ENCODE data around the gene ADGRG6. TPM values are rescaled to one million over a fixed set of nuclear protein-coding genes. Genes with fewer than 3 reads are reported as not detected.

Gene ADGRG6
- total RNA-seq, 2 donors from 2014 or later, result 7.5 to 38.6 TPM

- intact Hi-C loops (cut with DNase I), result no loop called here
- DNase-seq, result no peak
- TF ChIP-seq POLR2A (IDR thresholded peaks at IDR 0.05) (no peak), CTCF (IDR thresholded peaks at IDR 0.05) (no peak)
- Histone ChIP-seq H3K36me3 (replicated peaks in 1 of 2; ENCODE audit: insufficient read depth in 1 of 2, low read depth in 2 of 2) (no peaks in the 10 kb centered on the region), H3K27ac (no peak overlapping the region), H3K9me3 (no peaks in the 10 kb centered on the region), H3K4me1 (no peaks in the 10 kb centered on the region), H3K27me3 (no peaks in the 10 kb centered on the region), H3K4me3 (no peak overlapping the region)
- no peak for ATAC-seq
- WGBS, 2 donors, result 69 to 71% methylated on average over 3 of the region's 3 CpGs
Measured at GRCh38 chr6:142329486-142330113, 27.8 kb downstream of the ADGRG6 start.

GRCh38 chr6:142331075-142331551, 29.3 kb downstream of the ADGRG6 start:
- intact Hi-C loops (cut with DNase I), result no loop called here
- no peaks in the 10 kb centered on the region for H3K27me3 ChIP-seq
- DNase-seq (no peak), ATAC-seq (no peak)
- H3K9me3 ChIP-seq, result no peaks in the 10 kb centered on the region
- H3K27ac ChIP-seq, result no peak overlapping the region
- 67 to 75% methylated on average over 2 of the region's 2 CpGs for WGBS, 2 donors
- no peaks in the 10 kb centered on the region for H3K36me3 ChIP-seq (replicated peaks in 1 of 2; ENCODE audit: insufficient read depth in 1 of 2, low read depth in 2 of 2)
- H3K4me1 ChIP-seq, result no peaks in the 10 kb centered on the region
- no peak for TF ChIP-seq POLR2A (IDR thresholded peaks at IDR 0.05)
- TF ChIP-seq CTCF (IDR thresholded peaks at IDR 0.05), result no peak
- no peak overlapping the region for H3K4me3 ChIP-seq

- ATAC-seq (no peak), DNase-seq (no peak)
- H3K27ac ChIP-seq, result no peak overlapping the region
- no peak overlapping the region for H3K4me3 ChIP-seq
- WGBS, 2 donors, result 72 to 77% methylated on average over 3 of the region's 3 CpGs
- H3K4me1 ChIP-seq, result no peaks in the 10 kb centered on the region
- no peaks in the 10 kb centered on the region for H3K9me3 ChIP-seq
- TF ChIP-seq CTCF (IDR thresholded peaks at IDR 0.05) (no peak), POLR2A (IDR thresholded peaks at IDR 0.05) (no peak)
- H3K27me3 ChIP-seq, result no peaks in the 10 kb centered on the region
- H3K36me3 ChIP-seq (replicated peaks in 1 of 2; ENCODE audit: insufficient read depth in 1 of 2, low read depth in 2 of 2), result no peaks in the 10 kb centered on the region
- intact Hi-C loops (cut with DNase I), result no loop called here
Measured at GRCh38 chr6:142331601-142332000, 29.8 kb downstream of the ADGRG6 start.

- Histone ChIP-seq H3K27me3 (no peaks in the 10 kb centered on the region), H3K9me3 (no peaks in the 10 kb centered on the region), H3K4me1 (no peaks in the 10 kb centered on the region), H3K36me3 (replicated peaks in 1 of 2; ENCODE audit: insufficient read depth in 1 of 2, low read depth in 2 of 2) (no peaks in the 10 kb centered on the region), H3K27ac (no peak overlapping the region), H3K4me3 (no peak overlapping the region)
- intact Hi-C loops (cut with DNase I), result no loop called here
- no peak for TF ChIP-seq CTCF (IDR thresholded peaks at IDR 0.05)
- no peak for ATAC-seq
- DNase-seq, result no peak
- 69% methylated on average over 7 of the region's 7 CpGs for WGBS, 2 donors
Measured at GRCh38 chr6:142332393-142333098, 30.7 kb downstream of the ADGRG6 start.

GRCh38 chr6:142333431-142333830, 31.6 kb downstream of the ADGRG6 start:
- DNase-seq, result no peak
- WGBS, 2 donors, result 66 to 67% methylated on average over 2 of the region's 2 CpGs
- Histone ChIP-seq H3K27me3 (no peaks in the 10 kb centered on the region), H3K9me3 (no peaks in the 10 kb centered on the region), H3K27ac (no peak overlapping the region), H3K4me3 (no peak overlapping the region), H3K4me1 (no peaks in the 10 kb centered on the region), H3K36me3 (replicated peaks in 1 of 2; ENCODE audit: insufficient read depth in 1 of 2, low read depth in 2 of 2) (no peaks in the 10 kb centered on the region)
- no peak for TF ChIP-seq CTCF (IDR thresholded peaks at IDR 0.05)
- no peak for TF ChIP-seq POLR2A (IDR thresholded peaks at IDR 0.05)
- intact Hi-C loops (cut with DNase I), result no loop called here
- no peak for ATAC-seq

Measured in body of pancreas (tissue), 4 donors.